Measurements from ENCODE around the gene RAF1. TPM values are rescaled to one million over a fixed set of nuclear protein-coding genes. Genes with fewer than 3 reads are reported as not detected.

The RAF1 gene
- total RNA-seq, 4 donors from 2014 or later: 212 to 346 (median 246) TPM

GRCh38 chr3:12560505-12561190 lies 103.3 kb downstream of the RAF1 start:
- TF ChIP-seq POLR2A (IDR thresholded peaks at IDR 0.05) (no peak), CTCF (IDR thresholded peaks at IDR 0.05 in 4 of 5, conservative IDR thresholded peaks at IDR 0.05 in 1 of 5) (no peak)
- in situ Hi-C loops (cut with MboI; ENCODE audit: low sequenced_read_pairs in 4 of 4) (loop anchor here in 1 of 4 donors (25.0 kb wide), 1 partner anchor 152 kb away; no protein-coding TSS in a partner anchor), intact Hi-C loops (cut with DNase I; ENCODE audit: low total_unique reads) (no loop called here)
- Histone ChIP-seq H3K9me3 (no peaks in the 10 kb centered on the region), H3K27ac (peak overlapping the region; percentile 96 to 99 (median 98)), H3K27me3 (no peaks in the 10 kb centered on the region), H3K4me3 (no peak overlapping the region), H3K36me3 (no peaks in the 10 kb centered on the region), H3K4me1 (peaks cover 70 to 79% of the 10 kb centered on the region in 2 donors)
- no peak for ATAC-seq
- no peak for DNase-seq

- H3K27ac ChIP-seq: peak overlapping the region; percentile 96 to 99 (median 98)
- H3K27me3 ChIP-seq: peaks cover under 1 to 4% (median 2%) of the 10 kb centered on the region in 3 donors
- H3K9me3 ChIP-seq: no peaks in the 10 kb centered on the region
- H3K4me1 ChIP-seq: peaks cover 63 to 72% of the 10 kb centered on the region in 2 donors
- peak overlapping the region in 1 of 4 donors; percentile 5 for H3K4me3 ChIP-seq
- ATAC-seq (no peak), DNase-seq (no peak)
- intact Hi-C loops (cut with DNase I; ENCODE audit: low total_unique reads): loop anchor here (5.0 kb wide), 1 partner anchor 148 kb away; no protein-coding TSS in a partner anchor
- in situ Hi-C loops (cut with MboI; ENCODE audit: low sequenced_read_pairs in 4 of 4): loop anchor here in 1 of 4 donors (25.0 kb wide), 1 partner anchor 153 kb away; no protein-coding TSS in a partner anchor
- H3K36me3 ChIP-seq: no peaks in the 10 kb centered on the region
- TF ChIP-seq POLR2A (IDR thresholded peaks at IDR 0.05) (no peak), CTCF (IDR thresholded peaks at IDR 0.05 in 4 of 5, conservative IDR thresholded peaks at IDR 0.05 in 1 of 5) (no peak)
Measured at GRCh38 chr3:12559520-12559919, 104.4 kb downstream of the RAF1 start.

GRCh38 chr3:12558706-12559105 lies 105.2 kb downstream of the RAF1 start:
- DNase-seq: no peak
- Histone ChIP-seq H3K9me3 (no peaks in the 10 kb centered on the region), H3K27ac (peak overlapping the region; percentile 96 to 99 (median 98)), H3K27me3 (peaks cover 8 to 11% (median 10%) of the 10 kb centered on the region in 3 donors), H3K4me3 (peak overlapping the region in 3 of 4 donors; percentile 89 to 99 (median 99)), H3K36me3 (no peaks in the 10 kb centered on the region), H3K4me1 (peaks cover 62 to 71% of the 10 kb centered on the region in 2 donors)
- intact Hi-C loops (cut with DNase I; ENCODE audit: low total_unique reads) (loop anchor here (5.0 kb wide), 1 partner anchor 149 kb away; no protein-coding TSS in a partner anchor), in situ Hi-C loops (cut with MboI; ENCODE audit: low sequenced_read_pairs in 4 of 4) (loop anchor here in 1 of 4 donors (25.0 kb wide), 1 partner anchor 154 kb away; no protein-coding TSS in a partner anchor)
- ATAC-seq: no peak
- no peak for TF ChIP-seq POLR2A (IDR thresholded peaks at IDR 0.05)
- no peak for TF ChIP-seq CTCF (IDR thresholded peaks at IDR 0.05 in 4 of 5, conservative IDR thresholded peaks at IDR 0.05 in 1 of 5)

- in situ Hi-C loops (cut with MboI; ENCODE audit: low sequenced_read_pairs in 4 of 4) (loop anchor here in 1 of 4 donors (25.0 kb wide), 1 partner anchor 155 kb away; no protein-coding TSS in a partner anchor), intact Hi-C loops (cut with DNase I; ENCODE audit: low total_unique reads) (loop anchor here (1.0 to 5.0 kb wide), 4 partner anchors 73 to 240 kb away; partner anchors contain the start of gene TSEN2)
- Histone ChIP-seq H3K36me3 (no peaks in the 10 kb centered on the region), H3K27ac (peak overlapping the region; percentile 96 to 99 (median 98)), H3K4me3 (peak overlapping the region; percentile 75 to 99 (median 94)), H3K4me1 (peaks cover 59 to 62% of the 10 kb centered on the region in 2 donors), H3K9me3 (no peaks in the 10 kb centered on the region), H3K27me3 (peaks cover 13 to 19% (median 16%) of the 10 kb centered on the region in 3 donors)
- ATAC-seq (peak; percentile 62 to 66), DNase-seq (no peak)
- TF ChIP-seq CTCF (IDR thresholded peaks at IDR 0.05 in 4 of 5, conservative IDR thresholded peaks at IDR 0.05 in 1 of 5): no peak
- TF ChIP-seq POLR2A (IDR thresholded peaks at IDR 0.05): no peak
Measured at GRCh38 chr3:12557473-12558100, 106.3 kb downstream of the RAF1 start.
